OCI-LY1 (cell line): ENCODE measurements around the gene CDH2.

Source experiments
- CTCF ChIP-seq: fragments of 200-600 bp; sonication (generic), shearing (Covaris generic); IDR thresholded peaks from 2 replicates; pipeline ENCODE4 v1.5.1; 2017; ENCODE audit warnings: mild to moderate bottlenecking, antibody characterized with exemption, low read length, moderate library complexity, mixed read lengths
- EZH2 ChIP-seq: fragments of 200-600 bp; sonication (generic), shearing (Covaris generic); IDR thresholded peaks from 2 replicates; pipeline ENCODE4 v1.8.0; 2017; ENCODE audit warnings: borderline replicate concordance, mixed run types, mild to moderate bottlenecking, antibody characterized with exemption, low read length, moderate library complexity, mixed read lengths

GRCh38 chr18:27964811-27965210, 212.1 kb downstream of the CDH2 start:
- TF ChIP-seq CTCF (no peak), EZH2 (no peak)
